Nephron (organoid): Measurements from ENCODE around the gene TPPP.

Source experiments
- H3K27ac Mint-ChIP-seq, 3 experiments: 2 replicates each; pipeline ENCODE4 v1.8.0; 2020; ENCODE audit warnings: mixed read lengths in 3 of 3, mild to moderate bottlenecking in 2 of 3, moderate library complexity in 1 of 3
- H3K27me3 Mint-ChIP-seq: 2 replicates; pipeline ENCODE4 v1.8.0; 2021; ENCODE audit warnings: low read depth, mild to moderate bottlenecking, moderate library complexity, mixed read lengths
- H3K36me3 Mint-ChIP-seq: 2 replicates; pipeline ENCODE4 v1.8.0; 2020; ENCODE audit warnings: low read depth, mixed read lengths
- H3K4me1 Mint-ChIP-seq: 2 replicates; pipeline ENCODE4 v1.8.0; 2020; ENCODE audit warnings: mixed read lengths
- H3K4me3 Mint-ChIP-seq, 3 experiments: 2 replicates each; pipeline ENCODE4 v1.8.0; 2020; ENCODE audit warnings: mild to moderate bottlenecking in 3 of 3, mixed read lengths in 3 of 3, moderate library complexity in 2 of 3
- H3K9me3 Mint-ChIP-seq: 2 replicates; pipeline ENCODE4 v1.8.0; 2020; ENCODE audit warnings: mixed read lengths
- TF ChIP-seq, protein P1 (sequence below), 3 experiments: fragments of 200-600 bp; sonication (generic); IDR thresholded peaks; one replicate each; pipeline ENCODE4 v1.5.0; 2021; ENCODE audit warnings: antibody characterized with exemption in 3 of 3; ENCODE audit not compliant: unreplicated experiment in 3 of 3

Gene TPPP

DNA sequence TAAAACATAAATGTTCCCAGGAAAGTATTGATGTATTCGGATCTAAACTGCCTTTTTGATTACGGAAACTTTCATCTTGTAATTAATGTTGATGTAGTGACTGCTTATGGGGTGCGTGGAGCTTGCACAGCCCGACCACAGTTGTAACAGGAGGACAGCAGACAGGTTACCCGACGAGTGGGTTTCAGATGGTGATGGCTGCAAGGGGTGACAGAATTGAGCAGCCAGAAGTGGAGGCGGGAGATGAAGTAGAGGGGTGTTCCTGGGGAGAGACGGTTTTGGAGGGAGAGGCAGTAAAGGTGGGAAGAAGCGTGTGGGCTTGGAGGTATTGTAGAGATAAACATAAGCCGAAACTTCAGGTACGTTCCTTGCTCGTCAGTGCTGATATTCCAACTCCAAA is 75.3 kb downstream of the TPPP start:
- TF ChIP-seq, protein P1, sequence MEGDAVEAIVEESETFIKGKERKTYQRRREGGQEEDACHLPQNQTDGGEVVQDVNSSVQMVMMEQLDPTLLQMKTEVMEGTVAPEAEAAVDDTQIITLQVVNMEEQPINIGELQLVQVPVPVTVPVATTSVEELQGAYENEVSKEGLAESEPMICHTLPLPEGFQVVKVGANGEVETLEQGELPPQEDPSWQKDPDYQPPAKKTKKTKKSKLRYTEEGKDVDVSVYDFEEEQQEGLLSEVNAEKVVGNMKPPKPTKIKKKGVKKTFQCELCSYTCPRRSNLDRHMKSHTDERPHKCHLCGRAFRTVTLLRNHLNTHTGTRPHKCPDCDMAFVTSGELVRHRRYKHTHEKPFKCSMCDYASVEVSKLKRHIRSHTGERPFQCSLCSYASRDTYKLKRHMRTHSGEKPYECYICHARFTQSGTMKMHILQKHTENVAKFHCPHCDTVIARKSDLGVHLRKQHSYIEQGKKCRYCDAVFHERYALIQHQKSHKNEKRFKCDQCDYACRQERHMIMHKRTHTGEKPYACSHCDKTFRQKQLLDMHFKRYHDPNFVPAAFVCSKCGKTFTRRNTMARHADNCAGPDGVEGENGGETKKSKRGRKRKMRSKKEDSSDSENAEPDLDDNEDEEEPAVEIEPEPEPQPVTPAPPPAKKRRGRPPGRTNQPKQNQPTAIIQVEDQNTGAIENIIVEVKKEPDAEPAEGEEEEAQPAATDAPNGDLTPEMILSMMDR (IDR thresholded peaks at IDR 0.05; ENCODE audit: unreplicated experiment in 3 of 3), result no peak
- Mint-ChIP-seq H3K4me1 (peaks cover 8% of the 10 kb centered on the region), H3K4me3 (no peak overlapping the region), H3K27ac (no peak overlapping the region), H3K27me3 (no peaks in the 10 kb centered on the region), H3K9me3 (peaks cover 6% of the 10 kb centered on the region), H3K36me3 (peaks cover 48% of the 10 kb centered on the region)

DNA sequence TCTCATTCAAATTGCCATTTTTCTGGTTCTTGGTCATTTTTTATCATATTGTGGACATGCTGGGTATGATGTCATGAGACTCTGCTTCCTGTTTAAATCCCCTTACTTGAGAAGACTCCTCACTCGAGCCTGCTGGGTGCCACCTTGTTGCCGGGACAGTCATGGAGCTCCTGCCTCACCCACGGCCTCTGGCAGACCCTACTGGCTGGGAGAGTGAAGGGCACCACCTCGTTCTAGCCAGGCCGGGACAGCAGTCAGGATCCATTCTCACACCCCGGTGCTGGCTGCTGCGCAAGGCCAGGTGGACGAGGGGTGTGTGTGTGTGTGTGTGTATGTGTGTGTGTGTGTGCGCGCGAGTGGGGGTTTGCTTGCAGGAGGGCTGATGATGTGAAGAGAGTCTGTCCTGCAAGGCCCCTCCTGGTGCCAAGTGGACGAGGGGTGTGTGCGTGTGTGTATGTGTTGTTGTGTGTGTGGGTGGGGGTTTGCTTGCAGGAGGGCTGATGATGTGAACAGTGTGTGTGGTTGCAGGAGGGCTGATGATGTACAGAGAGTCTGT is 76.6 kb downstream of the TPPP start:
- Mint-ChIP-seq H3K4me3 (peak overlapping the region; percentile 17 to 56 (median 55)), H3K4me1 (peaks cover 11% of the 10 kb centered on the region), H3K36me3 (peaks cover 50% of the 10 kb centered on the region), H3K27me3 (no peaks in the 10 kb centered on the region), H3K27ac (no peak overlapping the region), H3K9me3 (peaks cover 7% of the 10 kb centered on the region)
- TF ChIP-seq, protein P1 (IDR thresholded peaks at IDR 0.05; ENCODE audit: unreplicated experiment in 3 of 3), result no peak

DNA sequence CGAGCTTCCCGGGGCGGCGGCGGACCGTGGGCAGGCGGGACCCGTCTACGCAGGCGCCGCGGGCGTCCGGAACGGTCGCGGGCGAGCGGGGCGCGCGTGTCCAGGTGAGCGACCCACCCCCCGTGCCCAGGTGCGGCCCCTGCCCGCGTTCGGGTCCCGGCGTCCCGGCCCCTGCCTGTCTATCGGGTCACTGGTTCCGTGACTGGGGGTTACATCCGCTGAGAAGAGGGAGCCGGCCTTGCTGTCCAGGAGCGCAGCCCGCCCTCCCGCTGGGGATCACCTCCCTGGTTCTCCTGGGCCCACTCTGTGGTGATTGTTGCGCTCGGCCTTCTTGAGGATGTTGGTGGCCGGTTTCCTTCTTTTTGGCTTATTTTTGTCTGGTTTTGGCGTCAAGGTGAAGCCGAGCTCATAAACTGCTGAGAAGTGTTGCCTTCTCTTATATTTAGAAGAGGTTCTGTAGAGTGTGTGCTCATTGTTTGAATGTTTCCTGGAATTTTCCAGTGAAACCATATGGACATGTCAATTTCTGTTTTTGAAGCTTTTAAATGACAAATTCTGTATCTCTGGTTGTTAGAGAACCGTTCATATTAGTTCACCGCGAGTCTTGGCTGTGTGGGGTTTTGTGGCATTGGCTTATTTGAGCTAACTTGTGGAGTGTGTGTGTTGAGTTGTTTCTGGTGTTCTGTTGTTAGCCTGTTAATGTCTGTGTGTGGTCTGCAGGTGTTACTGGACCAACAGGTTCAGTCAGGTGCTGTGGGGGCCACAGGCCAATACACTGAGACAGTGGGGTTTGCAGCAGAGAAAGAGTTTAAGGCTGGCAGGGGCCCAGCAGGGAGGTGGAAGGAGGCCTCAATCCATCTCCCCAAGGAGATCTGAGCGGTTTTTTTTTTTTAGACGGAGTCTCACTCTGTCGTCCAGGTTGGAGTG is 80.4 kb downstream of the TPPP start:
- Mint-ChIP-seq H3K4me3 (peak overlapping the region; percentile 83 to 96 (median 91)), H3K4me1 (peaks cover 18% of the 10 kb centered on the region), H3K27ac (peak overlapping the region in 2 of 3 experiments; percentile 51 to 66), H3K9me3 (peaks cover 7% of the 10 kb centered on the region), H3K27me3 (peaks cover 6% of the 10 kb centered on the region), H3K36me3 (peaks cover 31% of the 10 kb centered on the region)
- TF ChIP-seq, protein P1 (IDR thresholded peaks at IDR 0.05; ENCODE audit: unreplicated experiment in 3 of 3), result no peak

GRCh38 chr5:611731-612486 is 81.2 kb downstream of the TPPP start, which contains the start of gene CEP72:
Gene CEP72 (plus strand): TSS chr5:612340. CDS start chr5:612362, 22 bp downstream.
- peaks cover 18% of the 10 kb centered on the region for H3K4me1 Mint-ChIP-seq
- peak within 1 kb of the TSS in 2 of 3 experiments; percentile 51 to 76 for H3K27ac Mint-ChIP-seq
- TF ChIP-seq, protein P1 (IDR thresholded peaks at IDR 0.05; ENCODE audit: unreplicated experiment in 3 of 3), result no peak
- H3K9me3 Mint-ChIP-seq, result peaks cover 7% of the 10 kb centered on the region
- peaks cover 30% of the 10 kb centered on the region for H3K36me3 Mint-ChIP-seq
- H3K27me3 Mint-ChIP-seq, result peaks cover 6% of the 10 kb centered on the region
- H3K4me3 Mint-ChIP-seq, result peak within 1 kb of the TSS; percentile 85 to 96 (median 91)

GRCh38 chr5:610744-611730 is 82.1 kb downstream of the TPPP start:
- Mint-ChIP-seq H3K4me3 (peak overlapping the region; percentile 85 to 91 (median 91)), H3K27ac (peak overlapping the region in 1 of 3 experiments; percentile 76), H3K27me3 (peaks cover 6% of the 10 kb centered on the region), H3K4me1 (peaks cover 18% of the 10 kb centered on the region), H3K9me3 (peaks cover 7% of the 10 kb centered on the region), H3K36me3 (peaks cover 24% of the 10 kb centered on the region)
- TF ChIP-seq, protein P1 (IDR thresholded peaks at IDR 0.05; ENCODE audit: unreplicated experiment in 3 of 3), result no peak
